ENCODE results near the gene PRR15L.

DNA sequence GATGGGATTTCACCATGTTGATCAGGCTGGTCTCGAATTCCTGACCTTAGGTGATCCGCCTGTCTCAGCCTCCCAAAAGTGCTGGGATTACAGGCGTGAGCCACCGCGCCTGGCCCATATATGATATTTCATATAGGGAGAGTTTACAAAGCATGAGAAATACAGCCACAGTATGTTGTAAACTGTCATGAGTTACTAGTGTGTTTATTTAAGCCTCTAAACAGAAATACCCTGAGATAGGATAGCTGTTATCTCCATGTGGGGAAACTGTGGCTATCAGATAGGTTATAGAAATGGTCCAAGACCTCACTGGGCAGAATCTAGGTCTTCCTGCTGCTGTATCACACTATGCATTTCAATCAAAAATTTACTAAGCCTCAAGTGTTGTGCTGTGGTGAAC, 11.2 kb upstream of the PRR15L start:
- TF ChIP-seq POLR2A (IDR thresholded peaks at IDR 0.05; ENCODE audit: low read length) (no peak), GATA1 (IDR thresholded peaks at IDR 0.05; ENCODE audit: low read depth, low read length) (no peak)

Measured in erythroblast (primary cell).